SH-SY5Y (cell line): Measurements from ENCODE around the gene CHSY3.

Source experiments
- GATA2 ChIP-seq: IDR thresholded peaks from 2 replicates; pipeline ENCODE4 v1.6.1; 2011; ENCODE audit warnings: mild to moderate bottlenecking, low read depth, low read length
- GATA3 ChIP-seq: IDR thresholded peaks from 2 replicates; pipeline ENCODE4 v1.6.1; 2011; ENCODE audit warnings: low read depth, mild to moderate bottlenecking, low read length, moderate library complexity

DNA sequence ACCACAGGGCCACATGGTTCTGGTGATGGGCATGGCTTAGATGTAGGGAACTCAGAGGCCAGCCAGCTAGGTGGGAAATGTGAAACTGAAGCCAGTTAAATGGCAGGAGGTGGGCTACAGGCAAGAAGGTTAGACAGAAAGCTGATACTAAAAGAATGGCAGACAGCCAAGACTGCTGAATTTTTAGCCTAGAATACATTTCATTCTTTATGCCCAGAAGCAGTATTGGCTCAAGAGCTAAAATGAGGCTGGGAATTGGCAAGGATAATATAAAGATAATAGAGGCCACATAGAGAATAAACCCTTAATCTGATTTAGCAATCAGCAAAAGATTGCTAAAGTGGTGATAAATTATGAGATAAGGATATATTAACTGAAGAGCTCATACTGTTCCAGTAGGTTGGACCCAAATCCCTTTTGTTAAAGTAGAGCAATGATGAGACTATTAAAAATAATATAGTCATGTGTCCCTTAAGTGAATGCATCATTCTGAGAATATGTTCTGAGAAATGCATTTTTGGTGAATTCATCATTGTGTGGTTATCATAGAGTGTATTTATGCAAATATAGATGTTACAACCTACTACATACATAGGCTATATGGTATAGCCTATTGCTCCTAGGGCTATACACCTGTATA, 234.3 kb downstream of the CHSY3 start:
- TF ChIP-seq GATA3: no peak
- TF ChIP-seq GATA2: no peak
